Erythroblast (primary cell): ENCODE data around the gene ACSM5.
"Not testable (repeated sequence)": the region's sequence is repeated elsewhere in the genome, so short reads cannot be mapped to it uniquely, and the experiment has no call there.

Experiments
- DNase-seq, 2 experiments: peaks; one replicate each; lab custom pipeline; 2025; lab: John Stamatoyannopoulos, UW
- GATA1 ChIP-seq: IDR thresholded peaks from 2 replicates; pipeline ENCODE4 v1.6.1; 2011; ENCODE audit warnings: low read depth, mild to moderate bottlenecking, control low read depth, low read length, moderate library complexity
- POLR2A ChIP-seq: IDR thresholded peaks from 2 replicates; pipeline ENCODE4 v1.6.1; 2011; ENCODE audit warnings: mild to moderate bottlenecking, low read length

The ACSM5 gene

GRCh38 chr16:20411055-20411454 lies 1.7 kb downstream of the ACSM5 start:
- TF ChIP-seq GATA1 (no peak), POLR2A (no peak)
- DNase-seq, result no peak

DNA sequence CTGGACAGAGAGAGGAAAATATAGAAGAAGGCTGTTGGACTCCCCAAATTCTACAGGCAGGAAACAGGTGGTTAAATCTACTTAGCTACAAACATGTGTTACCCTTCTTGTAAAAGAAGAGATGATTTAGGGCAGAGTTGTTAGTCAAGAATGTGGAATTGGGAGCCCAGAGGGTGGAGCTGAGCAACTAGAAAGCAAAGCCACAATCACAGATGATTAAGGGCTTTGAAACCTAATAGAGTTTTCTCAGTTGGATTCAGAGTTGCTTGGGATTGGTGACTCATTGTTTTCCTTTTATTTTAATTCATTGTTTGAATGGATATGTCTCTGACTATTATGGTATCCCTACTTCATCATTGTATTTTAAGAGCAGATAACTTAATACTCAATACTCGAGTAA lies 6.2 kb downstream of the ACSM5 start:
- TF ChIP-seq GATA1 (no peak), POLR2A (no peak)
- DNase-seq, result no peak

DNA sequence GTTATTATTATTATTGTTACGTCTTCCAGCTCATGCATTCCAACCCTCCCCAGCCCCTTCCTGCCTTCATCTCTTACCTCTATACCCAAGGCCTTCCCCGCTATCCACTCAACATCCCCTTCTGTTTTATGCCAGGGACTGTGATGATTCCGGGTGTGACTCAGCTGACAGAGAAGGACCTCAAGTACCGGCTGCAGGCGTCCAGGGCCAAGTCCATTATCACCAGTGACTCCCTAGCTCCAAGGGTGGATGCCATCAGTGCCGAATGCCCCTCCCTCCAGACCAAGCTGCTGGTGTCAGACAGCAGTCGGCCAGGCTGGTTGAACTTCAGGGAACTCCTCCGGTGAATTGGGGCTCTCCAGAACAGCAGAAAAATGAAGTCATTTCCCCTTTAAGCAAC lies 9.8 kb downstream of the ACSM5 start:
- not testable (repeated sequence) for DNase-seq

GRCh38 chr16:20421748-20422147 lies 12.4 kb downstream of the ACSM5 start:
- not testable (repeated sequence) for DNase-seq

- not testable (repeated sequence) for DNase-seq
These were observed 14.4 kb downstream of the ACSM5 start for GRCh38 chr16:20423772-20424128.

- no peak for DNase-seq
- TF ChIP-seq POLR2A (no peak), GATA1 (no peak)
These were observed 15.0 kb downstream of the ACSM5 start for GRCh38 chr16:20424129-20424866.

DNA sequence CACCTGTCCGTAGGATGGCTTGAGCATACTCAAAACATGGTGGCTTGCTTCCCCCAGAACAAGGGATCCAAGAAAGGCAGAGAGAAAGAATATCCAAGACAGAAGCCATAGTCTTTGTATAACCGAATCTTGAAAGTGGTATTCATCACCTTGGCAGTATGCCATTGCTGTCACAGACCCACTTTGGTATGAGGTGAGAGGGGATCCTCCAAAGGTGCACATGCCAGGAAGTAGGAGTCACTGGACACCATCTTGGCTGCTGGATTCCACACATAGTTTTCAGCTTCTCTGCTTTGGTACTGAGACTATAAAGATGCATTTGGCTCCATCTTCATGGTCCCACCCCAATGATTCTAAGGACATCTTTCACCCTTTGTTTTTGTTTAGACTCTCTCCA lies 18.1 kb downstream of the ACSM5 start:
- DNase-seq, result not testable (repeated sequence)

DNA sequence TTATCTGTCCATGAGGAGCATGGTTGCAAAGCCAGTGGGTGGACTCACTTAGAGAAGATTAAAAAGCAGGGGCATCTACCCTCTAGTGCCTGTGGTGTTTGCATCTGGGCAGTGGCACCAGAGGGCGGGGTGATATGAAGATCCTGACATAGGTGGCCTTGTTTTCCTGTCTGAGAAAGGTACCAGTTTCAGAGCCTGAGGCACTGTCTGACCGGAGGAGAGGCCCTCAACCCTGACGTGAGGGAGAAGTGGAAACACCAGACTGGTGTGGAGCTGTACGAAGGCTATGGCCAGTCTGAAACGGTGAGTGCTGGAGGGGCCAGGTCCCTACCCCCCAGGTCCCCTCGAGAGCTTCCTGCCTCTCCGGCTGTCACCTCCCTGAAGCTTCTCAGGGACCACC lies 20.2 kb downstream of the ACSM5 start:
- DNase-seq, result not testable (repeated sequence)

GRCh38 chr16:20430480-20430879 lies 21.1 kb downstream of the ACSM5 start:
- not testable (repeated sequence) for DNase-seq

- no peak for TF ChIP-seq GATA1
- TF ChIP-seq POLR2A, result no peak
- DNase-seq, result no peak
These were observed 21.6 kb downstream of the ACSM5 start for GRCh38 chr16:20430948-20431347.

- not testable (repeated sequence) for DNase-seq
These were observed 29.6 kb downstream of the ACSM5 start for GRCh38 chr16:20438950-20439349.

- DNase-seq, result not testable (repeated sequence)
These were observed 30.5 kb downstream of the ACSM5 start for GRCh38 chr16:20439820-20440231.

DNA sequence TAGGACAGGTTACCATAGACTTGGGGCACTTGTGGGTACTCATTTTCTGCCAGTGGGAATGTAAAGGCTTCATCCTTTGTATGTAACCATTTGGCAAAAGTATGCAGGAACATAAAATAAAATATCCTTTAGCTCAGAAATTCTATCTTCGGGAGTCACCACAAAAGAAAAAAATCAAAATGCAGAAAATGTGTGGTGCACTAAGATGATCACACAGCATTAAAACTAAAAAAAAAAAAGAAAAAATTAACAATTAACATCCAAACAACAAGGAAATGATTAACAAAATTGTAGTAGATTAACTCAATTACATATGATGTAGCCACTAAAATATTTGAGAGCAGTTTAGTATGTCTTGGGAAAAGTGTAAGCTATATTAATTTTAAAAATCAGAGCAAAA lies 31.4 kb downstream of the ACSM5 start:
- DNase-seq, result not testable (repeated sequence)

GRCh38 chr16:20441191-20441590 lies 31.9 kb downstream of the ACSM5 start:
- no peak for DNase-seq
- TF ChIP-seq POLR2A (no peak), GATA1 (no peak)

GRCh38 chr16:20441859-20442258 lies 32.5 kb downstream of the ACSM5 start:
- not testable (repeated sequence) for DNase-seq

GRCh38 chr16:20446652-20447393 lies 37.5 kb downstream of the ACSM5 start:
- not testable (repeated sequence) for DNase-seq

- DNase-seq, result not testable (repeated sequence)
These were observed 42.0 kb downstream of the ACSM5 start, which contains the start of gene ACSM2A for GRCh38 chr16:20451364-20451763. TSS of gene ACSM2A (plus strand) at chr16:20451521. CDS start at chr16:20460115, 8,594 bp downstream.

DNA sequence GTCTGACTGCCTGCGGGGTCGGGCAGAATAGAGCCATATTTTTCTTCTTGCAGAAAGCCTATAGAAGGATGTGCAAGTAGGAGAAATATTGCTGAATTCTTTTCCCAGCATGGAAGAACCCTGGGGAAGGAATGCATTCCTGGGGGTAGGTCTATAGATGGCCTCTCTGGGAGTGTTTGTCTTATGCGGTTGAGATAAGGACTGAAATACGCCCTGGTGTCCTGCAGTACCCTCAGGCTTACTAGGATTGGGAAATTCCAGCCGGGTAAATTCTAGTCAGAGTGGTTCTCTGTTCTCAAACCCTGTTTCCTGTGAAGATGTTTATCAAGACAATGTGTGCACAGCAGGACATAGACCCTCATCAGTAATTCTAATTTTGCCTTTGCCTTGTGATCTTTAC lies 44.3 kb downstream of the ACSM5 start:
- not testable (repeated sequence) for DNase-seq

DNA sequence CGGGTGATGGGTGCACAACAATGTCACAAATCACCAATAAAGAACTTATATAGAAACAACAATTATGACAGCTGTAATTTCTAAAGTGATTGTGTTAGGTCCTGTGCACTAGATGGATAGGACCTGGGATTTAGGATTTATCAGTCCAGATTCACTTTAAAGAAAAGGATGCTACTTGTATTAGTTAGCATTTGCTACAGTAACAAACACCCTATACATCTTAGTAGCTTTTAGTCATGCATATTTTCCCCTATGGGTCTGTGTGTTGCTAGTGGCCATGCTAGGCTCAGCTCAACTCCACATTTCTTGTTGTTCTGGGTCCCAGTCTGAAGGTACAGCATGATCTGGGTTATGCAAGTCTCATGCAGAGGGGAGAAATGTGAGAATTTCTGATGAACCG lies 49.9 kb downstream of the ACSM5 start:
- DNase-seq, result not testable (repeated sequence)

- DNase-seq, result not testable (repeated sequence)
These were observed 51.0 kb downstream of the ACSM5 start for GRCh38 chr16:20460313-20460712.

- not testable (repeated sequence) for DNase-seq
These were observed 59.6 kb downstream of the ACSM5 start for GRCh38 chr16:20468954-20469353.

- DNase-seq, result not testable (repeated sequence)
These were observed 60.6 kb downstream of the ACSM5 start for GRCh38 chr16:20469930-20470329.
